T47D (cell line): ENCODE data around the gene PRPSAP2.
A peak's percentile ranks its signal among the peaks of the same experiment; 100 is the strongest.

Source experiments
- DNase-seq, 2 experiments: peaks; one replicate each; pipeline versions ENCODE4 v3.0.0 to v3.0.0-alpha.2; 2011 to 2012; ENCODE audit warnings: low read depth in 1 of 2, low spot score in 1 of 2
- JUND ChIP-seq: IDR thresholded peaks from 2 replicates; pipeline ENCODE4 v1.6.1; 2012; ENCODE audit warnings: low read depth
- in situ Hi-C: cut with HindIII; loops from 2 replicates; pipeline ENCODE4 v1.10.0; 2016; ENCODE audit warnings: low sequenced_read_pairs, low pct_unique_long_range_greater_than_20kb

The PRPSAP2 gene

DNA sequence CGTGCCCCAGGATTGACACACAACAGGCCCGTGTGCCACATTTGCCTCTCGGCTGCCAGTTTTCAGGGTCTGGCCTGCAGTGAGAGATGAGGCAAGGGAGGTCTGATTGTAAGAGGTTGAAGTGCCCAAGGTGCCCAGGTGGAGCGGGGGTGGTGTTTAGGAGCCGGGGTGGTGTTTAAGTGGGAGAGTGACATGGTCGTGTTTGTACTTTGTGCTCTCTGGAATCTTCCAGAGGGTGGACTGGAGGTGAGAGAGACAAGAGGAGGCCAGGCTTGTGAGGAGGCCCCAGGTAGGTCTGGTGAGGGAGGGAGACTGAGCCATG, 104.5 kb downstream of the PRPSAP2 start:
- in situ Hi-C loops: no loop called here
- no peak for TF ChIP-seq JUND
- DNase-seq: no peak

DNA sequence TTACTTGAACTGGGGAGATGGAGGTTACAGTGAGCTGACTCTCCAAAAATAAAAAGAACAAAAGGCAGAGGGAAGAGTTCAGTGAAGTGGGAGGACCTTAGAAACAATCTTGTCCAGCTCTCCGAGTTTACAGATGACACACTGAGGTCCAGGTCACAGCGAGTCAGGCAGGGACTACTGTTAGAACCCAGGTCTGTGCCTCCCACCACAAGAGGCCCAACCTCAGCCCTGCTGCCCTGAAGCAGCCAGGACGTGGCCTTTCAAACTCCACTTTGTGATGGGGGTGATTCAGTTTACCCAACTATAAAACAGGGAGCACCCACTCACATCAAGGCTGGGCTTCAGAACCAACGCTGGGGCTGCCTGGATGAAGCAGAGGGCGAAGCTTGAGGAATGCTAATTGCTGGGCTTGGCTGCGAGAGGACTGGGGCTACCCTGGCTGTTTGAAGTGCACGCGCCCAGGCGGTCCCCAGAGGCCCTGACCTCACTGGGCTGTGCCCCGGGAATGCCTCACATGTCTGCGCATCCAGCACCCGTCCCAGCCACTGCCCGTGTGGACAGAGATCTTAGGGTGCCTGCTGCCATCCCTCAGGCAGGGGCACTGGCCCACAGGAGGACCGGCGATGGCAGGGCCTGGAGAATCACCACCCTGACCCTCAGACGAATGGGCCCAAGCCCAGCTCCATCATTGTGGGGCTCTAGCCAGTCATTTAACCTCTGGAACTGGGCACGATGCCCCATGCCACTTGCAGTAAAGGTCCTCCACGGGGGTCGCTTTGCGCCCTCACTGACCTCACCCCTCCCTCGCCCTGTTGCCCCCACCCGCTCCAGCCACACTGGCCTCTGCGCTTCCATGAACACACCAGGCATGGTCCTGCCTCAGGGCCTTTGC, 105.4 kb downstream of the PRPSAP2 start:
- DNase-seq: no peak
- in situ Hi-C loops: no loop called here
- no peak for TF ChIP-seq JUND

DNA sequence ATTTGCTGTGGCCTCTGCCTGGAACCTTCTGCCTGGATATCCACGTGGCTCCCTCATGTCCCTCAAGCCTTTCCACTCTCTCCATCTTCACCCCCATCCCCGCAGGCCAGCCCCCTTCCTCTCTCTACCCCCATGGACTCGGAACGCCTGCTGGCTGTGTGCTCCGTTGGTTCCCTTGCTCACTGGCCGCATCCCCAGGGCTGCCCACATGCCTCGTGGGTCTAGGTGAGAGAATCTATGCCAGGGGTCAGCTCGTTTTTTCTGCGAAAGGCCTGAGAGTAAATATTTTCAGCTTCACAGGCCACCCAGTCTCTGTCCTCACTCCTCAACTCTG, 106.1 kb downstream of the PRPSAP2 start:
- DNase-seq: no peak
- in situ Hi-C loops: no loop called here
- no peak for TF ChIP-seq JUND

- TF ChIP-seq JUND: no peak
- no peak for DNase-seq
- in situ Hi-C loops: no loop called here
These were observed 106.6 kb downstream of the PRPSAP2 start for GRCh38 chr17:18964550-18964949.

GRCh38 chr17:18965530-18966236, 107.8 kb downstream of the PRPSAP2 start:
- TF ChIP-seq JUND: no peak
- in situ Hi-C loops: no loop called here
- no peak for DNase-seq

- no peak for TF ChIP-seq JUND
- no peak for DNase-seq
- in situ Hi-C loops: no loop called here
These were observed 109.1 kb downstream of the PRPSAP2 start for GRCh38 chr17:18966831-18967624.

- DNase-seq: peak in 1 of 2 experiments; percentile 59
- in situ Hi-C loops: no loop called here
- TF ChIP-seq JUND: no peak
These were observed 110.0 kb downstream of the PRPSAP2 start for GRCh38 chr17:18967916-18968315.

GRCh38 chr17:18968345-18968744, 110.4 kb downstream of the PRPSAP2 start:
- in situ Hi-C loops: no loop called here
- no peak for TF ChIP-seq JUND
- DNase-seq: no peak

GRCh38 chr17:18968945-18969887, 111.3 kb downstream of the PRPSAP2 start:
- no peak for TF ChIP-seq JUND
- in situ Hi-C loops: no loop called here
- no peak for DNase-seq

GRCh38 chr17:18970582-18971480, 112.9 kb downstream of the PRPSAP2 start:
- in situ Hi-C loops: no loop called here
- no peak for DNase-seq
- TF ChIP-seq JUND: no peak

DNA sequence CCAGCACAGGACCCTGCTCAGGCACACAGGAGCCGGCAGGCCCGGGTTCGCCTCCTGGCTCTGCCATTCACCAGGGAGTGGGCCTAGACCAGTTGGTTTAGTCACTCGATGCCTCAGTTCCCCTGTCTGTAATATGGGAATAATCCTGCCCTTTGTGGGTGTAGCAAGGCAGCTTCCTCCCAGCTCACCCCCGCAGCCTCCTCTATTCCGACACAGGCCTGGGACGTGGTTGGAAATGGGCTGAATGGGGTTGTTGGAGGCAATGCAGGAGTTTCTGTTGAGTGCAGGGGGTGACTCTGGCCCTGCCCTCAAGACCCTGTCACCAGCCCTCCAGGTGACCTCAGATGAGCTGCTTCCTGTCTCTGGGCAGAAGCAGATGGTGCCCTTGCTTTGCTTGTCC, 113.9 kb downstream of the PRPSAP2 start:
- no peak for TF ChIP-seq JUND
- DNase-seq: no peak
- in situ Hi-C loops: no loop called here
